NCI-H526 treated with DMSO at 0.1 percent for 48 hours (cell line): ENCODE measurements around the gene SCYL3.

Experiments used
- DNase-seq: peaks from one replicate; lab custom pipeline; 2025; lab: John Stamatoyannopoulos, UW

Gene SCYL3

GRCh38 chr1:169899519-169900217 is 6.0 kb upstream of the SCYL3 start:
- no peak for DNase-seq

GRCh38 chr1:169896013-169896412 is 2.3 kb upstream of the SCYL3 start:
- DNase-seq: no peak

- no peak for DNase-seq
Observed at GRCh38 chr1:169894424-169895145, 889 bp upstream of the SCYL3 start.

- peak; percentile 52 for DNase-seq
Observed at GRCh38 chr1:169892927-169893644, 610 bp downstream of the SCYL3 start.

GRCh38 chr1:169892176-169892926 is 1.3 kb downstream of the SCYL3 start:
- DNase-seq: no peak

GRCh38 chr1:169891539-169891885 is 2.2 kb downstream of the SCYL3 start:
- DNase-seq: peak; percentile 32

- DNase-seq: no peak
Observed at GRCh38 chr1:169890761-169891538, 2.7 kb downstream of the SCYL3 start.

- DNase-seq: no peak
Observed at GRCh38 chr1:169889871-169890270, 3.8 kb downstream of the SCYL3 start.

- no peak for DNase-seq
Observed at GRCh38 chr1:169886931-169887330, 6.8 kb downstream of the SCYL3 start.

GRCh38 chr1:169886422-169886821 is 7.3 kb downstream of the SCYL3 start:
- DNase-seq: no peak

GRCh38 chr1:169885207-169885606 is 8.5 kb downstream of the SCYL3 start:
- DNase-seq: no peak

- no peak for DNase-seq
Observed at GRCh38 chr1:169884634-169885033, 9.1 kb downstream of the SCYL3 start.

GRCh38 chr1:169882039-169882511 is 11.6 kb downstream of the SCYL3 start:
- DNase-seq: no peak

GRCh38 chr1:169879034-169879840 is 14.5 kb downstream of the SCYL3 start:
- DNase-seq: no peak

- DNase-seq: no peak
Observed at GRCh38 chr1:169878498-169878897, 15.2 kb downstream of the SCYL3 start.

GRCh38 chr1:169877800-169878491 is 15.8 kb downstream of the SCYL3 start:
- no peak for DNase-seq

- DNase-seq: no peak
Observed at GRCh38 chr1:169874229-169874628, 19.5 kb downstream of the SCYL3 start.

GRCh38 chr1:169873582-169874199 is 20.0 kb downstream of the SCYL3 start:
- peak; percentile 59 for DNase-seq

GRCh38 chr1:169872906-169873305 is 20.8 kb downstream of the SCYL3 start:
- DNase-seq: no peak
